22Rv1 (cell line): Measurements from ENCODE around the gene PRKCE.

Experiments used
- ZFX ChIP-seq: fragments of 450-650 bp; IDR thresholded peaks from 2 replicates; pipeline ENCODE4 v1.6.1; 2017; ENCODE audit warnings: antibody characterized with exemption, borderline replicate concordance
- TF ChIP-seq, protein P1 (sequence below): fragments of 450-650 bp; IDR thresholded peaks from 2 replicates; pipeline ENCODE4 v1.5.1; 2017; ENCODE audit warnings: mild to moderate bottlenecking

DNA sequence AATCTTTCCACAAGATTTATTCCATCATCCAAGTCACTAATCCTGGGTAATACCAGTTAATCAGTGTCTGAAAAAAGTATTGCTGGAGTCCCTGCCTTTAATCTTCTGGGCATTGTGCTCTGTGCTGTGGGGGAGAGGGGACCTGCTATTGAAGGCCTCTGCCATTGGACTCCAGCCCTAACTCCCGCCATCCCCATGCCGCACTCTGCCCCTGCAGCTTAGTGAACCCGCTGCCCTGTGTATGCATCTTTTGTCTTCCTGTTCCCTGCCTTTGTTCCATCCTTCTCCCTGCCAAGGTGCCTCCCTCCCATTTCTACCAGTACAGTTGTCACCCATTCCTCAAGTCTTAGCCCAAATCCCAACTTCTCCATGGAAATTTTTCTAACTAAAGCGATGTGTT lies 532.0 kb downstream of the PRKCE start:
- TF ChIP-seq, protein P1, sequence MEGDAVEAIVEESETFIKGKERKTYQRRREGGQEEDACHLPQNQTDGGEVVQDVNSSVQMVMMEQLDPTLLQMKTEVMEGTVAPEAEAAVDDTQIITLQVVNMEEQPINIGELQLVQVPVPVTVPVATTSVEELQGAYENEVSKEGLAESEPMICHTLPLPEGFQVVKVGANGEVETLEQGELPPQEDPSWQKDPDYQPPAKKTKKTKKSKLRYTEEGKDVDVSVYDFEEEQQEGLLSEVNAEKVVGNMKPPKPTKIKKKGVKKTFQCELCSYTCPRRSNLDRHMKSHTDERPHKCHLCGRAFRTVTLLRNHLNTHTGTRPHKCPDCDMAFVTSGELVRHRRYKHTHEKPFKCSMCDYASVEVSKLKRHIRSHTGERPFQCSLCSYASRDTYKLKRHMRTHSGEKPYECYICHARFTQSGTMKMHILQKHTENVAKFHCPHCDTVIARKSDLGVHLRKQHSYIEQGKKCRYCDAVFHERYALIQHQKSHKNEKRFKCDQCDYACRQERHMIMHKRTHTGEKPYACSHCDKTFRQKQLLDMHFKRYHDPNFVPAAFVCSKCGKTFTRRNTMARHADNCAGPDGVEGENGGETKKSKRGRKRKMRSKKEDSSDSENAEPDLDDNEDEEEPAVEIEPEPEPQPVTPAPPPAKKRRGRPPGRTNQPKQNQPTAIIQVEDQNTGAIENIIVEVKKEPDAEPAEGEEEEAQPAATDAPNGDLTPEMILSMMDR, result no peak
- TF ChIP-seq ZFX, result no peak
